ENCODE results near the gene SPOUT1.
"Not testable (repeated sequence)": the region's sequence is repeated elsewhere in the genome, so short reads cannot be mapped to it uniquely, and the experiment has no call there.

Gene SPOUT1

GRCh38 chr9:128809831-128810230 is 19.8 kb downstream of the SPOUT1 start:
- no peak for DNase-seq (ENCODE audit: low read depth)

GRCh38 chr9:128809036-128809599 is 20.5 kb downstream of the SPOUT1 start:
- DNase-seq (ENCODE audit: low read depth), result no peak

GRCh38 chr9:128808543-128808942 is 21.1 kb downstream of the SPOUT1 start:
- DNase-seq (ENCODE audit: low read depth), result no peak

- DNase-seq (ENCODE audit: low read depth), result no peak
Observed at GRCh38 chr9:128807827-128808226, 21.8 kb downstream of the SPOUT1 start.

GRCh38 chr9:128805661-128806060 is 23.9 kb downstream of the SPOUT1 start:
- no peak for DNase-seq (ENCODE audit: low read depth)

- DNase-seq (ENCODE audit: low read depth), result no peak
Observed at GRCh38 chr9:128802482-128802881, 27.1 kb downstream of the SPOUT1 start.

- no peak for DNase-seq (ENCODE audit: low read depth)
Observed at GRCh38 chr9:128800061-128800460, 29.5 kb downstream of the SPOUT1 start.

GRCh38 chr9:128798896-128799295 is 30.7 kb downstream of the SPOUT1 start:
- no peak for DNase-seq (ENCODE audit: low read depth)

GRCh38 chr9:128794961-128795360 is 34.6 kb downstream of the SPOUT1 start:
- DNase-seq (ENCODE audit: low read depth), result not testable (repeated sequence)

- no peak for DNase-seq (ENCODE audit: low read depth)
Observed at GRCh38 chr9:128792978-128793686, 36.5 kb downstream of the SPOUT1 start.

- DNase-seq (ENCODE audit: low read depth), result no peak
Observed at GRCh38 chr9:128792134-128792533, 37.5 kb downstream of the SPOUT1 start.

- DNase-seq (ENCODE audit: low read depth), result no peak
Observed at GRCh38 chr9:128790536-128790935, 39.1 kb downstream of the SPOUT1 start.

GRCh38 chr9:128788445-128788844 is 41.1 kb downstream of the SPOUT1 start:
- DNase-seq (ENCODE audit: low read depth), result no peak

- no peak for DNase-seq (ENCODE audit: low read depth)
Observed at GRCh38 chr9:128787659-128788058, 41.9 kb downstream of the SPOUT1 start.

GRCh38 chr9:128786681-128787601 is 42.7 kb downstream of the SPOUT1 start, which contains the start of gene TBC1D13:
Gene TBC1D13, plus strand, starts transcription at chr9:128787253. Its CDS starts 101 bp downstream, at chr9:128787354.
- DNase-seq (ENCODE audit: low read depth), result no peak

GRCh38 chr9:128785427-128785826 is 44.2 kb downstream of the SPOUT1 start:
- DNase-seq (ENCODE audit: low read depth), result no peak

- DNase-seq (ENCODE audit: low read depth), result no peak
Observed at GRCh38 chr9:128782669-128783068, 46.9 kb downstream of the SPOUT1 start.

- no peak for DNase-seq (ENCODE audit: low read depth)
Observed at GRCh38 chr9:128781187-128782070, 48.2 kb downstream of the SPOUT1 start.

GRCh38 chr9:128780093-128780492 is 49.5 kb downstream of the SPOUT1 start:
- not testable (repeated sequence) for DNase-seq (ENCODE audit: low read depth)

- DNase-seq (ENCODE audit: low read depth), result no peak
Observed at GRCh38 chr9:128774804-128775203, 54.8 kb downstream of the SPOUT1 start.

GRCh38 chr9:128773049-128773448 is 56.5 kb downstream of the SPOUT1 start:
- no peak for DNase-seq (ENCODE audit: low read depth)

Measured in non-pigmented ciliary epithelial cell (primary cell).